ENCODE measurements around the gene POLR1C.
A peak's percentile ranks its signal among the peaks of the same experiment; 100 is the strongest.
"Not testable (repeated sequence)": the region's sequence is repeated elsewhere in the genome, so short reads cannot be mapped to it uniquely, and the experiment has no call there.

Gene POLR1C

GRCh38 chr6:43516697-43517504, at the start of gene POLR1C, which contains the start of gene YIPF3:
TSS of gene POLR1C (plus strand) at chr6:43517089. CDS start at chr6:43517110, 21 bp downstream.
TSS of gene YIPF3 (minus strand) at chr6:43516926. CDS start at chr6:43516807, 119 bp downstream.
- peak within 1 kb of the TSS; percentile 95 for H3K4me3 ChIP-seq (ENCODE audit: low read length)
- no peaks in the 10 kb centered on the region for H3K9me3 ChIP-seq (ENCODE audit: control insufficient read depth, low read length)
- H3K36me3 ChIP-seq (ENCODE audit: control insufficient read depth, insufficient read depth, low read length, severe bottlenecking), result peaks cover 61% of the 10 kb centered on the region
- no peaks in the 10 kb centered on the region for H3K27me3 ChIP-seq (replicated peaks; ENCODE audit: control insufficient read depth, insufficient read depth, low read length)
- DNase-seq (ENCODE audit: low read depth), result peak; percentile 100
- H3K4me1 ChIP-seq (ENCODE audit: control insufficient read depth, insufficient read depth, low read length), result peaks cover 27% of the 10 kb centered on the region
- peak within 1 kb of the TSS; percentile 92 for H3K9ac ChIP-seq (ENCODE audit: low read length)

DNA sequence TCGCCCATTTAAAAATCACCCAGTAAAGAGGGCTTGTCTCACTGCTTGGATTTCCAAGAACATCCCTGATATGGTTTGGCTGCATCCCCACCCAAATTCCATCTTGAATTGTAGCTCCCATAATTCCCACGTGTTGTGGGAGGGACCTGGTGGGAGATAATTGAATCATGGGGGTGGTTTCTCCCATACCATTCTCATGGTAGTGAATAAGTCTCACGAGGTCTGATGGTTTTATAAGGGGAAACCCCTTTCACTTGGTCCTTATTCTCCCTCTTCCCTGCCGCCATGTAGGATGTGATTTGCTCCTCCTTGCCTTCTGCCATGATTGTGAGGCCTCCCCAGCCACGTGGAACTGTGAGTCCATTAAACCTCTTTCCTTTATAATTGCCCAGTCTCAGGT, 49.6 kb upstream of the POLR1C start:
- H3K9ac ChIP-seq (ENCODE audit: low read length); H3K4me3 ChIP-seq (ENCODE audit: low read length); DNase-seq (ENCODE audit: low read depth); H3K9me3 ChIP-seq (ENCODE audit: control insufficient read depth, low read length); H3K36me3 ChIP-seq (ENCODE audit: control insufficient read depth, insufficient read depth, low read length, severe bottlenecking); H3K4me1 ChIP-seq (ENCODE audit: control insufficient read depth, insufficient read depth, low read length): not testable (repeated sequence)
- H3K27me3 ChIP-seq (replicated peaks; ENCODE audit: control insufficient read depth, insufficient read depth, low read length), result peaks cover 37% of the 10 kb centered on the region

DNA sequence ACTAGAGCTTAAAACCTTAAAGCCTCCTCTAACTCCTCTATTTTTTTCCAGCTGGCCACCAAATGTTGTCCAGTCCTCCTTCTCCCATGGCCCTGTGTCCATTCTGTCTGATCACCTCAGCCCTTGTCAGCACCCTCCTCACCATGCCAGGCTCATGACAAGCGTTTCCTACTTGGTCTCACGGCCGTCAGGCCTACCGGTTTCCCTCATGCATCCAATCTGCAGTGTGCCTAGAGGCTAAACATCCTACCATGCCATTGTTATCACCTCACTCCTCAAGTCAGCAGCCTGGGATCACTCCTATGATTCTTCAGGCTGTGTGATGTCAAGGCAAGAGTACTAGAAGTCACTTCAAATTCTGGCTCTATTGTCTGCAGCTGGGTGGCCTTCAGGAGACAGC, 49.1 kb upstream of the POLR1C start:
- Histone ChIP-seq H3K4me3 (ENCODE audit: low read length) (no peak overlapping the region), H3K27me3 (replicated peaks; ENCODE audit: control insufficient read depth, insufficient read depth, low read length) (peaks cover 32% of the 10 kb centered on the region), H3K36me3 (ENCODE audit: control insufficient read depth, insufficient read depth, low read length, severe bottlenecking) (no peaks in the 10 kb centered on the region), H3K9me3 (ENCODE audit: control insufficient read depth, low read length) (no peaks in the 10 kb centered on the region), H3K4me1 (ENCODE audit: control insufficient read depth, insufficient read depth, low read length) (no peaks in the 10 kb centered on the region), H3K9ac (ENCODE audit: low read length) (no peak overlapping the region)
- DNase-seq (ENCODE audit: low read depth), result no peak

- no peak overlapping the region for H3K4me3 ChIP-seq (ENCODE audit: low read length)
- H3K36me3 ChIP-seq (ENCODE audit: control insufficient read depth, insufficient read depth, low read length, severe bottlenecking), result no peaks in the 10 kb centered on the region
- peaks cover 30% of the 10 kb centered on the region for H3K27me3 ChIP-seq (replicated peaks; ENCODE audit: control insufficient read depth, insufficient read depth, low read length)
- DNase-seq (ENCODE audit: low read depth), result no peak
- H3K9me3 ChIP-seq (ENCODE audit: control insufficient read depth, low read length), result no peaks in the 10 kb centered on the region
- H3K9ac ChIP-seq (ENCODE audit: low read length), result no peak overlapping the region
- H3K4me1 ChIP-seq (ENCODE audit: control insufficient read depth, insufficient read depth, low read length), result no peaks in the 10 kb centered on the region
Measured at GRCh38 chr6:43468240-43468639, 48.6 kb upstream of the POLR1C start.

DNA sequence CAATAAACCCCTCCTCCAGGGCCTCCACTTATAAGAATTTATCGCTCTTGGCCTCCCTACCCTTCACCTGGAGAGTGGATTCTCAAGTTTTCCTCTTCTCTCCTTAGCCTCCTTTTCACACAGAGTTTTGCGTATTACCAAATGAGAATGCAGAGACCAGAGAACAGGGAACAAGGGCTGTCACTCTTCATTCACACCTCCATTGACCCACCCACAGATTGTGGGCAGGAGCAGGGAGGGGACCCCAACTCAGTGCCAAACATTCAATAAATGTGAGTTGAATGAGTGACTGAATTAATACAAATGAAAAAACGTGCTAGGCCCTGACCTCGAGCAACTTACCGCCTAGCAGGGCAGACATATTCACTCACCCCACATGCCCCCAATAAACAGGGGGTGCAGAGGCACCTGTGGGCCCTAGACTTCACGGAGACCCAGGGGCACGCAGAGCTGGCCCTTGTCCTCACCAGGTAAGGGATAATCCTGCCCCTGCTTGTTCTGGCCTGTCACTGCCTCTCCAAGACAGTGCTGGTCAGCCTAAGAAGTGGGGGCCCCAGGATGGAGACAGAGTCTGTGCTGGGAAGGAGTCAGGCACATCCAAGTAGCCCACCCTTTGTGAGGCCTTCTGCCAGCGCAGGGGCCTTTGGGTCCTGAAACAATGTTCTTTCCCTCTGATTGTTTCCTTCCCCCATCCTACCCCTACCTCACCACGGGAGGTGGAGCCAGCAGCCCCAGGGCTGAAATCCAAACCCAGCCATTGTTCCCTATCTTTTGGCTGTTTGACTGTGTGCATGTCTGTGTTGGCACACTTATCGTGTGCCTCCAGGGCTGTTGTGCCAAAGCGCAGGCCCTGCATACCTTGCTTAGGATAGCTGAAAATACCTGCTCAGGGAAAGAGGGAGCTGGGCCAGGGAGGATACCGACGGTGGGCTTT, 47.9 kb upstream of the POLR1C start:
- Histone ChIP-seq H3K9ac (ENCODE audit: low read length) (no peak overlapping the region), H3K36me3 (ENCODE audit: control insufficient read depth, insufficient read depth, low read length, severe bottlenecking) (no peaks in the 10 kb centered on the region), H3K9me3 (ENCODE audit: control insufficient read depth, low read length) (no peaks in the 10 kb centered on the region), H3K27me3 (replicated peaks; ENCODE audit: control insufficient read depth, insufficient read depth, low read length) (peaks cover 27% of the 10 kb centered on the region), H3K4me3 (ENCODE audit: low read length) (no peak overlapping the region), H3K4me1 (ENCODE audit: control insufficient read depth, insufficient read depth, low read length) (no peaks in the 10 kb centered on the region)
- DNase-seq (ENCODE audit: low read depth), result no peak

DNA sequence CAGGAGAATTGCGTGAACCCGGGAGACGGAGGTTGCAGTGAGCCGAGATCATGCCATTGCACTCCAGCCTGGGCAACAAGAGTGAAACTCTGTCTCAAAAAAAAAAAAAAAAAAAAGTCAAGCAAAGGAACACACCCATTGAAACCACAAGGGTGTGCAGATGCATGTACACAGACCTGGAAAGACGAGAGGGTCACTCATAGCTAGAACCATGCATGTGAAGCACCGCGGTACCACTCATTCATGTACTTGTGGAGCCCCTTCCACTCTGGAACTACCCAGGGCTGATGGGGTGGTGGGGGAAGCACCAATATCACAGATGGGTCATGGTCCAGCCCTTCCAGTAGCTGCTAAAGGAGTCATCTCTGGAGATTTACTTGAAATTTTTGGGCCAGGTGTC, 46.9 kb upstream of the POLR1C start:
- no peaks in the 10 kb centered on the region for H3K4me1 ChIP-seq (ENCODE audit: control insufficient read depth, insufficient read depth, low read length)
- H3K27me3 ChIP-seq (replicated peaks; ENCODE audit: control insufficient read depth, insufficient read depth, low read length), result peaks cover 27% of the 10 kb centered on the region
- no peaks in the 10 kb centered on the region for H3K9me3 ChIP-seq (ENCODE audit: control insufficient read depth, low read length)
- no peaks in the 10 kb centered on the region for H3K36me3 ChIP-seq (ENCODE audit: control insufficient read depth, insufficient read depth, low read length, severe bottlenecking)
- DNase-seq (ENCODE audit: low read depth), result no peak
- no peak overlapping the region for H3K9ac ChIP-seq (ENCODE audit: low read length)
- H3K4me3 ChIP-seq (ENCODE audit: low read length), result no peak overlapping the region

DNA sequence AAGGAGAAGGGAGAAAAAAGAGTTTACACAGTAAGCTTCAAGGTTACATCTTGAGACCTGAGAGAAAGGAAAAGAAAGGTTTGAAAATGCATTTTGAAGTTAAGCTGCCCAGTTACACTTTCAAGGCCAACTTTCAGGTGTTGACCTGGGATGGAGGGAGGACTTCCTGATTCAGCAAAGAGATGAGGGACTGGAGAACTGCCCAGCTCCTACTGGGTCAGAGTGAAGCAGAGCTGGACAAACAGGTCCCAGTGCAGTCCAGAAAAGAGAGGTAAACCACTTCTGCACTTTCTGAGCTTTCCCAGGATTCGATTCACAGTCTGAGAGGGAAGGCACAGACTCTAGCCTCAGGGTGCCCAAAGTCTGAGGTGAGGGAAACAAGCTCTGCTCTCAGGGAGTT, 45.5 kb upstream of the POLR1C start:
- Histone ChIP-seq H3K4me1 (ENCODE audit: control insufficient read depth, insufficient read depth, low read length) (no peaks in the 10 kb centered on the region), H3K27me3 (replicated peaks; ENCODE audit: control insufficient read depth, insufficient read depth, low read length) (peaks cover 27% of the 10 kb centered on the region), H3K36me3 (ENCODE audit: control insufficient read depth, insufficient read depth, low read length, severe bottlenecking) (no peaks in the 10 kb centered on the region), H3K4me3 (ENCODE audit: low read length) (no peak overlapping the region), H3K9ac (ENCODE audit: low read length) (no peak overlapping the region), H3K9me3 (ENCODE audit: control insufficient read depth, low read length) (no peaks in the 10 kb centered on the region)
- no peak for DNase-seq (ENCODE audit: low read depth)

DNA sequence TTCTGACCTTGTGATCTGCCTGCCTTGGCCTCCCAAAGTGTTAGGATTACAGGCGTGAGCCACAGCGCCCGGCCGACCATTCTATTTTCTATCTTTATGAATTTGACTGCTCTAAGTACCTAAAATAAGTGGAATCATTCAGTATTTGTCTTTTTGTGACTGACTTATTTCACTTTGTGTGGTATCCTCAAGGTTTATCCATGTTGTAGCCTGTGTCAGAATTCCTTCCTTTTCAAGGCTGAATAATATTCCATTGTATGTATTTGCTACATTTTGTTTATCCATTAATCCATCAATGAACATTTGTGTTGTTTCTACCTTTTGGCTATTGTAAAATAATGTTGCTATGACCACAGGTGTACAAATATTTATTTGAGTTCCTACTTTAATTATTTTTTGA, 44.4 kb upstream of the POLR1C start:
- Histone ChIP-seq H3K36me3 (ENCODE audit: control insufficient read depth, insufficient read depth, low read length, severe bottlenecking) (no peaks in the 10 kb centered on the region), H3K4me3 (ENCODE audit: low read length) (no peak overlapping the region), H3K9me3 (ENCODE audit: control insufficient read depth, low read length) (no peaks in the 10 kb centered on the region), H3K27me3 (replicated peaks; ENCODE audit: control insufficient read depth, insufficient read depth, low read length) (peaks cover 27% of the 10 kb centered on the region), H3K4me1 (ENCODE audit: control insufficient read depth, insufficient read depth, low read length) (no peaks in the 10 kb centered on the region), H3K9ac (ENCODE audit: low read length) (no peak overlapping the region)
- no peak for DNase-seq (ENCODE audit: low read depth)

- no peaks in the 10 kb centered on the region for H3K36me3 ChIP-seq (ENCODE audit: control insufficient read depth, insufficient read depth, low read length, severe bottlenecking)
- H3K9ac ChIP-seq (ENCODE audit: low read length), result no peak overlapping the region
- peaks cover 11% of the 10 kb centered on the region for H3K4me1 ChIP-seq (ENCODE audit: control insufficient read depth, insufficient read depth, low read length)
- H3K27me3 ChIP-seq (replicated peaks; ENCODE audit: control insufficient read depth, insufficient read depth, low read length), result peaks cover 9% of the 10 kb centered on the region
- H3K4me3 ChIP-seq (ENCODE audit: low read length), result no peak overlapping the region
- no peak for DNase-seq (ENCODE audit: low read depth)
- no peaks in the 10 kb centered on the region for H3K9me3 ChIP-seq (ENCODE audit: control insufficient read depth, low read length)
Measured at GRCh38 chr6:43475516-43475915, 41.4 kb upstream of the POLR1C start.

DNA sequence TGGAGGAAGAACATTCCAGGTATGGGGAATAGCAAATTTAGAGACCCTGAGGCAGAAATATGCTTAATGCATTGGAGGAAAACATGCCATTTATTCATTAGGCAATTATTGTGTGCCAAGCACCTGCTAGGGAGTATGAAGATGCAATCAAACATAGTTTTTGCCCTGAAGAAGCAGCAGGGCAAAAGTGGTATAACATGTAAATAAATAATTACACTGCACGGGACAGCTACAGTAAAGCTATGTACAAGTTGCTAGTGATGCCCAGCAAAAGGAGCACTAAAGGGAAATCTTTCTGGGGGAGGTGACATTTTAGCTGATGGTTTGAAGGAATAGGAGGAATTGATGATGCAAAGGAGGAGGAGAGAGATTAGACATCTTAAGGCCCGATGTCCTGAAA, 40.1 kb upstream of the POLR1C start:
- H3K9me3 ChIP-seq (ENCODE audit: control insufficient read depth, low read length), result no peaks in the 10 kb centered on the region
- H3K9ac ChIP-seq (ENCODE audit: low read length), result no peak overlapping the region
- DNase-seq (ENCODE audit: low read depth), result no peak
- H3K4me1 ChIP-seq (ENCODE audit: control insufficient read depth, insufficient read depth, low read length), result peaks cover 11% of the 10 kb centered on the region
- H3K4me3 ChIP-seq (ENCODE audit: low read length), result peak overlapping the region; percentile 87
- H3K27me3 ChIP-seq (replicated peaks; ENCODE audit: control insufficient read depth, insufficient read depth, low read length), result peaks cover 4% of the 10 kb centered on the region
- no peaks in the 10 kb centered on the region for H3K36me3 ChIP-seq (ENCODE audit: control insufficient read depth, insufficient read depth, low read length, severe bottlenecking)
